Smooth muscle cell (in vitro differentiated cells): ENCODE measurements around the gene CHAT. TPM values are rescaled to one million over a fixed set of nuclear protein-coding genes. Genes with fewer than 3 reads are reported as not detected.
"Not testable (repeated sequence)": the region's sequence is repeated elsewhere in the genome, so short reads cannot be mapped to it uniquely, and the experiment has no call there.

Experiments
- DNase-seq: peaks from one replicate; lab custom pipeline; 2025; ENCODE audit not compliant: unreplicated experiment; lab: John Stamatoyannopoulos, UW
- H2AFZ ChIP-seq: fragments of 200-600 bp; sonication (generic); 2 replicates; pipeline ENCODE4 v1.6.0; 2016; ENCODE audit warnings: antibody characterized with exemption, low read depth, mild to moderate bottlenecking
- H3F3A ChIP-seq: fragments of 200-600 bp; sonication (generic); 2 replicates; pipeline ENCODE4 v1.6.0; 2017; ENCODE audit warnings: antibody characterized with exemption, low read depth
- H3K27ac ChIP-seq: fragments of 200-600 bp; sonication (generic); 2 replicates; pipeline ENCODE4 v1.5.1; 2016; ENCODE audit warnings: low read depth, mild to moderate bottlenecking
- H3K27me3 ChIP-seq: fragments of 200-600 bp; sonication (generic); 2 replicates; pipeline ENCODE4 v1.6.1; 2016; ENCODE audit warnings: low read depth, mild to moderate bottlenecking
- H3K36me3 ChIP-seq: fragments of 200-600 bp; sonication (generic); 2 replicates; pipeline ENCODE4 v1.5.1; 2016; ENCODE audit warnings: low read depth
- H3K4me1 ChIP-seq: fragments of 200-600 bp; sonication (generic); 2 replicates; pipeline ENCODE4 v1.5.1; 2016; ENCODE audit warnings: low read depth
- H3K4me2 ChIP-seq: fragments of 200-600 bp; sonication (generic); 2 replicates; pipeline ENCODE4 v1.6.0; 2016; ENCODE audit warnings: mild to moderate bottlenecking
- H3K4me3 ChIP-seq: fragments of 200-600 bp; sonication (generic); 2 replicates; pipeline ENCODE4 v1.5.1; 2016; ENCODE audit warnings: mild to moderate bottlenecking
- H3K79me2 ChIP-seq: fragments of 200-600 bp; sonication (generic); 2 replicates; pipeline ENCODE4 v1.6.0; 2016; ENCODE audit warnings: low read depth, mild to moderate bottlenecking
- H3K9ac ChIP-seq: fragments of 200-600 bp; sonication (generic); 2 replicates; pipeline ENCODE4 v1.6.0; 2016; ENCODE audit warnings: low read depth
- H3K9me3 ChIP-seq: fragments of 200-600 bp; sonication (generic); replicated peaks from 2 replicates; pipeline ENCODE4 v1.5.1; 2016; ENCODE audit warnings: low read depth
- H4K20me1 ChIP-seq: fragments of 200-600 bp; sonication (generic); 2 replicates; pipeline ENCODE4 v1.6.0; 2016; ENCODE audit warnings: low read depth
- CTCF ChIP-seq: fragments of 200-600 bp; sonication (generic); IDR thresholded peaks from 2 replicates; pipeline ENCODE4 v1.5.1; 2017; ENCODE audit warnings: borderline replicate concordance, mild to moderate bottlenecking, antibody characterized with exemption; ENCODE audit not compliant: insufficient read depth, poor library complexity, severe bottlenecking
- WGBS: methylation state at CpG from one replicate; pipeline ENCODE4 v1.1.7; 2016; ENCODE audit warnings: low lambda C conversion rate; 5-methylcytosine and 5-hydroxymethylcytosine counted together
- polyA plus RNA-seq: library from polyadenylated mRNA; unstranded; fragments of >200 nt; fragmentation: Nextera tagmentation; extraction: Ambion mirVana; gene quantifications from 2 replicates; pipeline ENCODE4 v1.2.1, GENCODE V29; 2016
- total RNA-seq: library from RNA; depleted of rRNA; stranded (reverse); fragments of >200 nt; gene quantifications from 2 replicates; pipeline ENCODE4 v1.2.3, GENCODE V29; 2014

CHAT gene
- total and polyA plus RNA-seq, 2 experiments from 2014 or later: not detected

GRCh38 chr10:49679480-49679893 lies 65.7 kb downstream of the CHAT start, which contains the start of gene C10orf53:
TSS of gene C10orf53 (plus strand) at chr10:49679651. CDS start at chr10:49679698, 47 bp downstream.
- H3K4me2 ChIP-seq: peak within 1 kb of the TSS; percentile 78
- H3K4me1 ChIP-seq: no peaks in the 10 kb centered on the region
- H3K36me3 ChIP-seq: no peaks in the 10 kb centered on the region
- no peak for TF ChIP-seq CTCF
- H2AFZ ChIP-seq: no peak within 1 kb of the TSS
- H3K9ac ChIP-seq: no peak within 1 kb of the TSS
- H3K4me3 ChIP-seq: peak within 1 kb of the TSS; percentile 31
- H4K20me1 ChIP-seq: no peaks in the 10 kb centered on the region
- DNase-seq: no peak
- no peaks in the 10 kb centered on the region for H3K9me3 ChIP-seq
- H3K27me3 ChIP-seq: peaks cover 31% of the 10 kb centered on the region
- 11% methylated on average over 31 of the region's 36 CpGs for WGBS
- no peaks in the 10 kb centered on the region for H3F3A ChIP-seq
- no peak within 1 kb of the TSS for H3K27ac ChIP-seq
- H3K79me2 ChIP-seq: no peaks in the 10 kb centered on the region

- H3K4me3 ChIP-seq, H3K9ac ChIP-seq, H3K9me3 ChIP-seq, H3K36me3 ChIP-seq, H3K27ac ChIP-seq, H3F3A ChIP-seq, H2AFZ ChIP-seq, H4K20me1 ChIP-seq, H3K4me2 ChIP-seq, DNase-seq, H3K4me1 ChIP-seq, H3K79me2 ChIP-seq: not testable (repeated sequence)
- WGBS: 79% methylated on average over 3 of the region's 5 CpGs
- peaks cover 23% of the 10 kb centered on the region for H3K27me3 ChIP-seq
Measured at GRCh38 chr10:49682449-49682848, 68.6 kb downstream of the CHAT start.

- H2AFZ ChIP-seq: no peak overlapping the region
- no peaks in the 10 kb centered on the region for H3K36me3 ChIP-seq
- no peak for DNase-seq
- no peak overlapping the region for H3K4me3 ChIP-seq
- no peaks in the 10 kb centered on the region for H3K4me1 ChIP-seq
- no peaks in the 10 kb centered on the region for H3K9me3 ChIP-seq
- no peaks in the 10 kb centered on the region for H4K20me1 ChIP-seq
- H3K4me2 ChIP-seq: no peak overlapping the region
- H3K79me2 ChIP-seq: no peaks in the 10 kb centered on the region
- no peak overlapping the region for H3K27ac ChIP-seq
- H3K9ac ChIP-seq: no peak overlapping the region
- TF ChIP-seq CTCF: no peak
- 90% methylated on average over 2 of the region's 2 CpGs for WGBS
- no peaks in the 10 kb centered on the region for H3F3A ChIP-seq
- H3K27me3 ChIP-seq: peaks cover 19% of the 10 kb centered on the region
Measured at GRCh38 chr10:49682879-49683278, 69.0 kb downstream of the CHAT start.

GRCh38 chr10:49686651-49687050 lies 72.8 kb downstream of the CHAT start:
- no peak overlapping the region for H3K4me3 ChIP-seq
- WGBS: 66% methylated on average over 4 of the region's 4 CpGs

More at GRCh38 chr10:49686651-49687050, 72.8 kb downstream of the CHAT start:
- H3K9me3 ChIP-seq: no peaks in the 10 kb centered on the region
- no peak overlapping the region for H3K27ac ChIP-seq
- DNase-seq: no peak
- H3K36me3 ChIP-seq: no peaks in the 10 kb centered on the region
- no peak for TF ChIP-seq CTCF
- H4K20me1 ChIP-seq: no peaks in the 10 kb centered on the region
- H3F3A ChIP-seq: no peaks in the 10 kb centered on the region
- H3K79me2 ChIP-seq: no peaks in the 10 kb centered on the region
- no peak overlapping the region for H2AFZ ChIP-seq
- H3K4me2 ChIP-seq: no peak overlapping the region
- H3K4me1 ChIP-seq: no peaks in the 10 kb centered on the region
- H3K27me3 ChIP-seq: peaks cover 38% of the 10 kb centered on the region
- no peak overlapping the region for H3K9ac ChIP-seq
